Measurements from ENCODE around the gene PKMYT1. TPM values are rescaled to one million over a fixed set of nuclear protein-coding genes. Genes with fewer than 3 reads are reported as not detected.

Gene PKMYT1
- total RNA-seq, 1 donor from 2014 or later: 0.98 TPM

Other genes starting within 250 kb of the PKMYT1 start
- gene SRRM2, start 227.8 kb downstream of the PKMYT1 start, total RNA-seq: 378 TPM
- gene ELOB, start 203.2 kb downstream of the PKMYT1 start, total RNA-seq: 117 TPM
- gene PRSS33, start 192.9 kb downstream of the PKMYT1 start, total RNA-seq: not detected
- gene PRSS41, start 182.0 kb downstream of the PKMYT1 start, total RNA-seq: not detected
- gene PRSS21, start 163.2 kb downstream of the PKMYT1 start, total RNA-seq: not detected
- gene ZG16B, start 150.1 kb downstream of the PKMYT1 start, total RNA-seq: not detected
- gene PRSS22, start 122.3 kb downstream of the PKMYT1 start, total RNA-seq: 0.70 TPM
- gene FLYWCH2, start 97.2 kb downstream of the PKMYT1 start, total RNA-seq: 5.9 TPM
- gene FLYWCH1, start 68.5 kb downstream of the PKMYT1 start, total RNA-seq: 18.8 TPM
- not detected for gene KREMEN2, start 16.2 kb downstream of the PKMYT1 start, total RNA-seq
- gene PAQR4, start 11.1 kb downstream of the PKMYT1 start, total RNA-seq: 1.5 TPM
- 1.5 TPM for gene CLDN9, start 32.5 kb upstream of the PKMYT1 start, total RNA-seq
- 0.96 TPM for gene CLDN6, start 37.7 kb upstream of the PKMYT1 start, total RNA-seq
- 4.3 TPM for gene TNFRSF12A, start 39.9 kb upstream of the PKMYT1 start, total RNA-seq
- 11.2 TPM for gene HCFC1R1, start 43.5 kb upstream of the PKMYT1 start, total RNA-seq
- gene THOC6, start 43.6 kb upstream of the PKMYT1 start, total RNA-seq: 9.6 TPM
- gene BICDL2, start 56.5 kb upstream of the PKMYT1 start, total RNA-seq: 0.58 TPM
- gene MMP25, start 66.1 kb upstream of the PKMYT1 start, total RNA-seq: 0.96 TPM
- 172 TPM for gene IL32, start 85.2 kb upstream of the PKMYT1 start, total RNA-seq
- gene ZSCAN10, start 118.8 kb upstream of the PKMYT1 start, total RNA-seq: 0.10 TPM
- 7.0 TPM for gene ZNF205, start 132.1 kb upstream of the PKMYT1 start, total RNA-seq
- gene ZNF213, start 154.6 kb upstream of the PKMYT1 start, total RNA-seq: 2.7 TPM
- gene OR1F1, start 207.8 kb upstream of the PKMYT1 start, total RNA-seq: not detected